Measurements from ENCODE around the gene PIP4K2A. TPM values are rescaled to one million over a fixed set of nuclear protein-coding genes. Genes with fewer than 3 reads are reported as not detected.

PIP4K2A gene
- total and polyA plus RNA-seq, 12 donors, result 12.3 to 70.6 (median 28.5) TPM

DNA sequence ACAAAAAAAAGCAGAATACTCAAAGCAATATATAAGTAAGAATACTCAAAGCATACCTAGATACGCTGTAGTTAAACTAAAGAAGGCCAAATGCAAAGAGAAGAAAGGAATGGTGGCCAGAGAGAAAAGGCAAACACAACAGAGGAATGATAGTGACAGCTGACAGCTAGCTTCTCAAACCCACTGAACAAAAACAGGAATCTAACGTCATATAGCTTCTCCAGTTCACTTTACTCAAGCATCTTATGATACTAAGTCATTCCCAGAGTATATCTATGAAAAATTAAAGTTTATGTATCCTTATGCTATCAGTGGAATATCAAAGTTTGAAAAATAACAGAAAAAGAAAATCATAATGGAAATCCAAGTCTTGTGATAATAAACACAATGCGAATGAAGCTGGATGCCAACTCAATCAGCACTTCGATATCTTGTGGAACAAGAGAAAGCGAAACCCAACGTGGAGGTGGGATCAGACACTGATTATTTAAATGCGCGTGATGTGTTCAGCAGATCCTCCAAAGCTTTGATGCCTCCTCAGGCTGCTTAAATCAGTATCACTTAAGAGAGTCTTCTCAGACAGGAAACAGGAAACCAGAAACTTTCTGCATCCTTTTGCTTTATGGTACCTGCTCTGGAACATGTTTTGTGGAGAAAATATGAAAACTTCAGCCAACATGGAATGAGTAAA is 102.8 kb downstream of the PIP4K2A start:
- H3K36me3 ChIP-seq (replicated peaks in 1 of 2), result no peaks in the 10 kb centered on the region
- WGBS, 4 donors, result 87 to 91% (median 88%) methylated on average over 8 of the region's 8 CpGs
- H3K9me3 ChIP-seq (replicated peaks in 1 of 3), result no peaks in the 10 kb centered on the region
- H3K4me1 ChIP-seq (replicated peaks in 1 of 2), result peaks cover 0 to 31% of the 10 kb centered on the region in 2 donors
- H3K4me3 ChIP-seq, result no peak overlapping the region
- DNase-seq, result no peak
- intact Hi-C loops (cut with DNase I), result loop anchor here (10.0 kb wide), 1 partner anchor 103 kb away; the partner anchor contains the start of gene PIP4K2A (in 2 of the 2)
- H3K27ac ChIP-seq, result no peak overlapping the region
- TF ChIP-seq, protein P1, sequence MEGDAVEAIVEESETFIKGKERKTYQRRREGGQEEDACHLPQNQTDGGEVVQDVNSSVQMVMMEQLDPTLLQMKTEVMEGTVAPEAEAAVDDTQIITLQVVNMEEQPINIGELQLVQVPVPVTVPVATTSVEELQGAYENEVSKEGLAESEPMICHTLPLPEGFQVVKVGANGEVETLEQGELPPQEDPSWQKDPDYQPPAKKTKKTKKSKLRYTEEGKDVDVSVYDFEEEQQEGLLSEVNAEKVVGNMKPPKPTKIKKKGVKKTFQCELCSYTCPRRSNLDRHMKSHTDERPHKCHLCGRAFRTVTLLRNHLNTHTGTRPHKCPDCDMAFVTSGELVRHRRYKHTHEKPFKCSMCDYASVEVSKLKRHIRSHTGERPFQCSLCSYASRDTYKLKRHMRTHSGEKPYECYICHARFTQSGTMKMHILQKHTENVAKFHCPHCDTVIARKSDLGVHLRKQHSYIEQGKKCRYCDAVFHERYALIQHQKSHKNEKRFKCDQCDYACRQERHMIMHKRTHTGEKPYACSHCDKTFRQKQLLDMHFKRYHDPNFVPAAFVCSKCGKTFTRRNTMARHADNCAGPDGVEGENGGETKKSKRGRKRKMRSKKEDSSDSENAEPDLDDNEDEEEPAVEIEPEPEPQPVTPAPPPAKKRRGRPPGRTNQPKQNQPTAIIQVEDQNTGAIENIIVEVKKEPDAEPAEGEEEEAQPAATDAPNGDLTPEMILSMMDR (IDR thresholded peaks at IDR 0.05), result no peak
- H3K27me3 ChIP-seq, result no peaks in the 10 kb centered on the region

GRCh38 chr10:22610610-22611009 is 103.8 kb downstream of the PIP4K2A start:
- H3K4me1 ChIP-seq (replicated peaks in 1 of 2), result peaks cover 0 to 27% of the 10 kb centered on the region in 2 donors
- H3K36me3 ChIP-seq (replicated peaks in 1 of 2), result no peaks in the 10 kb centered on the region
- no peaks in the 10 kb centered on the region for H3K9me3 ChIP-seq (replicated peaks in 1 of 3)
- intact Hi-C loops (cut with DNase I), result loop anchor here (10.0 kb wide), 1 partner anchor 104 kb away; the partner anchor contains the start of gene PIP4K2A (in 2 of the 2)
- TF ChIP-seq, protein P1 (IDR thresholded peaks at IDR 0.05), result no peak
- TF ChIP-seq POLR2A (IDR thresholded peaks at IDR 0.05), result no peak
- 82 to 92% (median 85%) methylated on average over 5 of the region's 5 CpGs for WGBS, 4 donors
- no peak overlapping the region for H3K4me3 ChIP-seq
- H3K27me3 ChIP-seq, result no peaks in the 10 kb centered on the region
- H3K27ac ChIP-seq, result no peak overlapping the region
- no peak for DNase-seq

DNA sequence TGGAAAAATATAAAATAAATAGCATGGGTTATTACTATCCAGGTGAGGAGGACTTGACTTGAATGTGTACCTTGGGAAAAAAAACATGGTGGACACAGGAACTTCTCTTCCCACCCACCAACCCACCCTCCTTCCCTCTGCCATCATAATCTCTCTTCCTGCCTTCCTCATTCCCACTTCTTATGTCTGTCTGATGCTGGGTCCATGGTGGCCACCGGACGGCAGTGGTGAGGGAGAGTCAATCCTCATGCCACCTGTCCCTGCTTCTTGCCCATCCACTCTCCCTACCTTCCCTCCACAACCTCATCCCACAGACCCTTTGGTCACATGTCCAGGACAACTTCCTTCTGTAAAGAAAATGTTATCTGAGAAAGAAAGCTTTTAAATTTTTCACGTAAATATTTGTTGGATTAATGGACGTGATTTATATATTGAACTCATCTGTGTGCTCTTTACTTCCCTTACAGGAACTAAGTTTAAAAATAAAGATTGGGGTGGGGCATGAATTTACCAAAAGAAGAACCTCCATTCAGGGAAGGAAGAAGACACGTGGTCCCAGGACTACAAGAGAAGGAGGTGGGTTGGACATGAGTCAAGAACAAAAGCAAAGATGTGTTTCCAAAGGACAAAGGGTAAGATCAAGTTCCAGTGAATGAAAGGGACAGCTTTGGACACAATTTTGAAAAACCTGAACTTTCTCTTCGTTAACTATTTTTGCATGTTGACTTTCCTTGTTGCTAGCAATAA is 104.5 kb downstream of the PIP4K2A start:
- H3K27ac ChIP-seq, result peak overlapping the region in 1 of 5 donors; percentile 23
- TF ChIP-seq, protein P1 (IDR thresholded peaks at IDR 0.05), result no peak
- no peak for TF ChIP-seq POLR2A (IDR thresholded peaks at IDR 0.05)
- no peaks in the 10 kb centered on the region for H3K27me3 ChIP-seq
- H3K4me1 ChIP-seq (replicated peaks in 1 of 2), result peaks cover 0 to 25% of the 10 kb centered on the region in 2 donors
- H3K9me3 ChIP-seq (replicated peaks in 1 of 3), result no peaks in the 10 kb centered on the region
- 61 to 80% (median 67%) methylated on average over 6 of the region's 6 CpGs for WGBS, 4 donors
- H3K36me3 ChIP-seq (replicated peaks in 1 of 2), result no peaks in the 10 kb centered on the region
- no peak for DNase-seq
- no peak overlapping the region for H3K4me3 ChIP-seq
- intact Hi-C loops (cut with DNase I), result loop anchor here (10.0 kb wide), 1 partner anchor 105 kb away; the partner anchor contains the start of gene PIP4K2A (in 2 of the 2)

DNA sequence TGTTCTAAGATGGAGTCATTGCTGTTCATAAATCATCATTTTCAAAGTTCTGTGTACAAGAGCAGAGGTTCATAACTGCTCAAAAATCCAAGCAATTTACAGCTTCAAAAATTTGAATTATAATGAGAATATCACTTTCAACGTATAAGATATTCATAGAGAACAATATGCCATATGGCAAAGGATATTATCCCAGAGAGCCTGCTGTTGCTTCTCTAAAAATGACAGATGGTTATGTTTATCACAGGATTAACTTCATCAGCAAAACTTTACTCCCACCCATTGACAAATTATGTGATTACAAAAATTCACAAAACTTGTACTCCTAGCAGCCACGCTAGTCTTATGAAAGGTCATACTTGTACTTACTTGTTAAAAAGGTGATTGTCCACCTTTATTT is 105.1 kb downstream of the PIP4K2A start:
- no peaks in the 10 kb centered on the region for H3K36me3 ChIP-seq (replicated peaks in 1 of 2)
- H3K4me3 ChIP-seq, result no peak overlapping the region
- no peaks in the 10 kb centered on the region for H3K9me3 ChIP-seq (replicated peaks in 1 of 3)
- intact Hi-C loops (cut with DNase I), result no loop called here
- no peak overlapping the region for H3K27ac ChIP-seq
- H3K27me3 ChIP-seq, result no peaks in the 10 kb centered on the region
- 94 to 100% (median 96%) methylated on average over 2 of the region's 2 CpGs for whole genome bisulfite sequencing, 4 donors
- no peak for DNase-seq
- TF ChIP-seq POLR2A (IDR thresholded peaks at IDR 0.05), result no peak
- TF ChIP-seq, protein P1 (IDR thresholded peaks at IDR 0.05), result no peak
- peaks cover 0 to 28% of the 10 kb centered on the region in 2 donors for H3K4me1 ChIP-seq (replicated peaks in 1 of 2)
